Dedifferentiated amniotic fluid mesenchymal stem cell (primary cell): ENCODE measurements around the gene SLC6A20.

ENCODE experiments used
- DNase-seq: peaks from one replicate; pipeline ENCODE4 v3.0.0-alpha.2; 2016; ENCODE audit errors: extremely low spot score

The SLC6A20 gene

GRCh38 chr3:45779746-45780735, 16.3 kb downstream of the SLC6A20 start:
- no peak for DNase-seq

GRCh38 chr3:45778761-45779201, 17.6 kb downstream of the SLC6A20 start:
- DNase-seq: no peak

GRCh38 chr3:45777746-45778386, 18.5 kb downstream of the SLC6A20 start:
- DNase-seq: no peak

- DNase-seq: no peak
Observed at GRCh38 chr3:45777111-45777745, 19.1 kb downstream of the SLC6A20 start.

- DNase-seq: no peak
Observed at GRCh38 chr3:45776611-45777010, 19.7 kb downstream of the SLC6A20 start.

- DNase-seq: no peak
Observed at GRCh38 chr3:45776301-45776595, 20.1 kb downstream of the SLC6A20 start.

GRCh38 chr3:45775571-45776300, 20.6 kb downstream of the SLC6A20 start:
- no peak for DNase-seq

- DNase-seq: no peak
Observed at GRCh38 chr3:45774581-45775521, 21.5 kb downstream of the SLC6A20 start.

GRCh38 chr3:45773714-45774449, 22.5 kb downstream of the SLC6A20 start:
- no peak for DNase-seq

- DNase-seq: no peak
Observed at GRCh38 chr3:45773072-45773471, 23.3 kb downstream of the SLC6A20 start.

- DNase-seq: no peak
Observed at GRCh38 chr3:45772341-45773035, 23.8 kb downstream of the SLC6A20 start.

GRCh38 chr3:45771831-45772230, 24.5 kb downstream of the SLC6A20 start:
- no peak for DNase-seq

GRCh38 chr3:45771166-45771775, 25.1 kb downstream of the SLC6A20 start:
- DNase-seq: no peak

- no peak for DNase-seq
Observed at GRCh38 chr3:45765958-45766357, 30.4 kb downstream of the SLC6A20 start.

GRCh38 chr3:45765266-45765851, 31.0 kb downstream of the SLC6A20 start:
- no peak for DNase-seq

- no peak for DNase-seq
Observed at GRCh38 chr3:45763303-45763675, 33.0 kb downstream of the SLC6A20 start.

- DNase-seq: no peak
Observed at GRCh38 chr3:45762647-45763302, 33.6 kb downstream of the SLC6A20 start.

- DNase-seq: no peak
Observed at GRCh38 chr3:45761831-45762230, 34.5 kb downstream of the SLC6A20 start.
